UCSD-AML1 (cell line): ENCODE data around the gene JUP.
A peak's percentile ranks its signal among the peaks of the same experiment; 100 is the strongest.
"Not testable (repeated sequence)": the region's sequence is repeated elsewhere in the genome, so short reads cannot be mapped to it uniquely, and the experiment has no call there.

Experiments used
- DNase-seq: peaks from one replicate; lab custom pipeline; 2025; ENCODE audit not compliant: unreplicated experiment; lab: John Stamatoyannopoulos, UW

Gene JUP

DNA sequence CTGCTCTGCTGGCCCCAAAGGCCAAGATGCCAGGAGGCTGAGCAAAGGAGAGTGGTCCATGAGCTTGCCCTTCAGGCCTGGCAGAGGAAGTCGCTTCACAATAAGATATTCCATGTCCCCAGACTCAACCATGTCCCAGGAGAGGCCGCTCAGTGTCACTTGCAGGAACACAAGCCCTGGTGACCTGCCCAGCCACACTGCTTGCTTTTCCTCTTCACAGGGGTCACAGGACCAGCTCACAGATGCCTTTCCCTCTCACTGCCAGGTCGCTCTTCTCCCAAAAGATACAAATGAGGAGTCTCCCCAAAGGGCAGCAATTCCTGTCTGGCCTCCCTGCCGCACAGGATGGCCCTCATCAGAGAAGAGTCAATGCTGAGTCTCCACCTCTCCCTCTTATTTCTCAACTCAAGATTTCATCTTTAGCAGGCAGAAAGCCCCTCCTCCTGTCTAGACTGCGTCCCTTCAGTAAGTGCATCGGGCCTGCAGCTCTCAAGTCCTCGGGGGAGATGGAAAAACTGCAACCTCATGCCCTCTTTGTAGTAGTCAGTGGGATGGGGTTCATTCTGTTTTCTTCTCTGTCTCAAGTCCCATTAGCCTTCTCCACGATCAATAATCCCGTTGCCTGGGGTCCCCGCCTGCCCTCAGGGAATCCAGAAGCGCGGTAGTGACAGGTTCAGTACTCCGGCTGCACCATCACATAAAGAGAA is 5.0 kb downstream of the JUP start:
- no peak for DNase-seq

DNA sequence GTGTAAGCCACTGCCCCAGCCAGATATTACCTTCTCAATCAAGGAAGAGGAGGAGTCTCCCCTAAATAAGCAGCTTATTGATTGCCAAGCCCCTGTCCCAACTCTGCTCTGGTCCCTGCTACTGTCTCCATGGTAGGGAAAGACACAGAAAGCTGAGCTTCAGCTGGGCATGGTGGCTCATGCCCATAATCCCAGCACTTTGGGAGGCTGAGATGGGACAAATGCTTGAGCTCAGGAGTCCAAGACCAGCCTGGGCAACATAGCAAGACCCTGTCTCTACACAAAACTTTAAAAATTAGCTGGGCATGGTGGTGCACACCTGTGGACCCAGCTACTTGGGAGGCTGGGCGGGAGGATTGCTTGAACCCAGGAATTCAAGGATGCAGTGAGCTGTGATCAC is 6.6 kb downstream of the JUP start:
- DNase-seq: no peak

DNA sequence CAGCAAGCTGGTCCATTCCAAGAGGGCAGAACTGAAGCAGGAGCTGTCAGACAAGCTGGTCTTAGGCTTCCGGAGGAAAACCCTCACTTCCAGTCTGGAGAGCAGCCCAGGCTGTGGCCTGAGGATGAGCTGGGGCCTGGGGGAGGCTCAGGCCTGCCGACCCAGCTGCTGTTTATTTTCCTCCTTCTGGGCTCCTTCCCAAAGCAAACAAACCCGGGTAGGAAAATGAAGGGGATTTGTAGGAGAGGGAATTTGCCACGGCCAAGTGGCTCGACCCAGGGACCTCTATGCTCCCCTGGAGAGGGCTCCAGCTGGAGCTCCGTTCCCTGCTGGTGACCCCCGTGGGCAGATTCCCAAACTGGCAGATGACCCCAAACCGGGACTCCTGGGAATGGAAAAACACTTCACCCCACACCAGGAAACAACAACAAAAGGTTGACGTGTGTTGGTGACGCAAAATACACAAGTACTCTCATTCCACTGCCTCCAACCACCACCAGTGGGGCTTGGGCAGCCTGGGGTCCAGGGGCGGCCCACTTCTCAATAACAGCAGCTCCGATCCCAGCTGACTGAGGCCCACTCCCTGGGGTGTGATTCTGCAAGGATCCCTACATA is 8.8 kb downstream of the JUP start:
- peak; percentile 80 for DNase-seq

DNA sequence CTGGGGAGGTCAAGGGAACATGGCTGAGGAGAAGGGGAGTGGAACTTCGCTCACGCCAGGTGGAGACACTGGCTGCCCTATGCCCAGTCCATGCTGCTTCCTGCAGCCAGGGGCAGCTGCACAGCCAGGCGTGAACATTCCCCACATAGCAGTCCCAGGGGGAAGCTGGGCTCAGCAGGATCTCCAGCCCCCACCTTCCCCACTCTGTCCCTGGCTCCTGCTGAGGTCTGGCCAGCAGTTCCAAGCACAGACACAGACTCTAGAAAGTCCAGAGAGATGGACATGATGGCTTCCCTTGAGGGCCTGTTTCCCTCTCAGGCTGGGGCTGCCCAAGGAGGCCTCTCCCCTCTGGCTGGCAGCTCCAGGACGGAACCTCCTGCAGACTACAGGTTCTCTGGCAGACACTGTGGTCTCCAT is 9.3 kb downstream of the JUP start:
- no peak for DNase-seq

DNA sequence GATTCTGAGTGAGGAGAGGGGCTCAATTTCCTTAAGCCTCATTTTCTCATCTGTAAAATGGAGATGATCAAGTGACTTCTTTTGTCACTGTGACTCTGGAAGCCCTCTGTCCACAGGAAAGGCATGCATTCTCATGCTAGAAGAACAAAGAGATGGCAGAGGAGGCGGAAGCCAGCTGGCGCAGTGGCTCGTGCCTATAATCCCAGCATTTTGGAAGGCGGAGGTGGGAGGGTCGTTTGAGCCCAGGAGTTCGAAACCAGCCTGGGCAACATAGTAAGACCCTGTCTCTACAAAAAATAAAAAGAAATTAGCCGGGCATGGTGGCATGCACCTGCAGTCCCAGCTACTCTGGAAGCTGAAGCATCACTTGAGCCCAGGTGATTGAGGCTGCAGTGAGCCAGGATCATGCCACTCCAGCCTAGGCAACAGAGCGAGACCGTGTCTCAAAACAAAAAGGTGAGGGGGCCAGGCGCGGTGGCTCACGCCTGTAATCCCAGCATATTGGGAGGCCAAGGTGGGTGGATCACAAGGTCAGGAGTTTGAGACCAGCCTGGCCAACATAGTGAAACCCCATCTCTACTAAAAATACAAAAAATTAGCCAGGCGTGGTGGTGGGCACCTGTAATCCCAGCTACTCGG is 10.1 kb downstream of the JUP start:
- not testable (repeated sequence) for DNase-seq

DNA sequence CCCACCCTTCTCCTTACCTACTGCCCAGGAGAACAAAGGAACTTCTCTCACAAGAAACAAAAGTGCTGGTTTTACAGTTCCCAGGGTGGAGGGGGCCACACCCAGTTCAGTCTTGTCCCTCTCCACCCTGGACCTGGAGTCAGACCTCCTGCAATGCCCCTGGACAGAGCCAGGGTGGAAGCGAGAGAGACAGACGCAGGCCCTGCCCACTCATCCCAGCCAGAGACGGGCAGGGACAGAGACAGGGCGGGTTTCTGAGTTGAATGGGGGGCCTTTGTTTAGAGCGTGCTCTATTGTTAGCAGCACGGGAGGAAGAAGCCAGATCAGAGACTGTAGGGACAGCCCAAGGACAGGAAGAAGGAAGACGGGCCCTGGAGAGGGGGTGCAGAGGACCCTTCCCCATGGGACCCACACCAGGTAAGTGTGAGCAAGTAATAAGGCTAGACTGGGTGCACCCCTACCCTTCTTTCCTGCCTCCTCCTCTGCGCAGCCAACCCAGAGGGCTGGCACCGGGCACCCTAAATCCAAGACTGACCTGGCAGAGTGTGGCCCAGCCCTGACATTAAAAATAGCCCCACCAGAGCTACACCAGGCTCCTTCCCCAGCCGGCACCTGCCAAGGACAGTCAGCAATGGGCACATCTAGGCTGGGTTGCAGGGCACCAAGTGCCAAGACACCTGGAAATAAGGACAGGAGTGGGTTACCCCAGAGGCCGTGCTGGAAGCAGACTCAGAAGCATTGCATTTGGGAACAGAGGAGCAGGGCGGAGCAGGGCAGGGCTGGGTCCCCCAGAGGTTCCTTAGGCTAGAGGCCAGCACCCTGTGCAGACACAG is 10.9 kb downstream of the JUP start:
- DNase-seq: no peak

DNA sequence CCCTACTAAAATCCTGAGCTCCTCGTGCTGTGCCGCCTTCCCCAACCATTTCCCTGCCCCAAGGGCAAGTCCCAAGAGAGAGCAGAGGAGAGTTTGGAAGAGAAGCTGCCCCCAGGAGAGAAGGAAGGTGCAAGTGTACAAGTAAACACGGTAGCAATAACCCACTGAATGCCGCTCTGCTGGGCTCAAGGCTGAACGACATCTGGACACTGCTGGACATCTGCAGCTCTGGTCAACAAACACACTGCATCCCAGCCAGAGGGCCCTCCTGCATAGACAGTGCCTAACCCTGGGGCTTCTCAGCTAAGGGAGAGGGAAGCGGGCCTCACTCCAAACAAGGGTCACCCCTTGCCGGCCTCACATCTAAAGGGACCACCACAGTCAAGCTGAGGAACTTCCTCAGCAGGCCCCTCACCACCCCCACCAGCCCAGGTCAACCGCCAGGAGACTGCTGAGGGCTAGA is 12.7 kb downstream of the JUP start:
- DNase-seq: no peak

DNA sequence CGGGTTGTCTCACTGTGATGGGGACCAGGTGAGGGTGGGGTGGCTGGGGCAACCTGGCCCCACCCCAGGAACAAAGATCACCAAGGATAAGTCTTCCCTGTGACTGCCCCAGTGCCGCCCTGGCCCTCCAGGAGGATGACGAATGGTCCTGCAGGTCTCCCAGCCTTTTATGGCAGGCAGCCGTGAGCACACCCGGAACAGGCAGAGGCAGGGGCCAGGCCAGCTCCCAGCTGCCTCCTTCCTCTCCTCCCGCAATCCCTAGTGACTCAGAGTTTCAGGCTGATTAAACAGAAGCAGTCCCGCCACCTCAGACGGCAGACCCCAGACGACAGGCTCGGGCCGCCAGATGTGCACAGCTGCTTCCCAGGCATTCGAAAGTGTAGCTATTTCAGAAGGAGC is 13.3 kb downstream of the JUP start:
- no peak for DNase-seq

DNA sequence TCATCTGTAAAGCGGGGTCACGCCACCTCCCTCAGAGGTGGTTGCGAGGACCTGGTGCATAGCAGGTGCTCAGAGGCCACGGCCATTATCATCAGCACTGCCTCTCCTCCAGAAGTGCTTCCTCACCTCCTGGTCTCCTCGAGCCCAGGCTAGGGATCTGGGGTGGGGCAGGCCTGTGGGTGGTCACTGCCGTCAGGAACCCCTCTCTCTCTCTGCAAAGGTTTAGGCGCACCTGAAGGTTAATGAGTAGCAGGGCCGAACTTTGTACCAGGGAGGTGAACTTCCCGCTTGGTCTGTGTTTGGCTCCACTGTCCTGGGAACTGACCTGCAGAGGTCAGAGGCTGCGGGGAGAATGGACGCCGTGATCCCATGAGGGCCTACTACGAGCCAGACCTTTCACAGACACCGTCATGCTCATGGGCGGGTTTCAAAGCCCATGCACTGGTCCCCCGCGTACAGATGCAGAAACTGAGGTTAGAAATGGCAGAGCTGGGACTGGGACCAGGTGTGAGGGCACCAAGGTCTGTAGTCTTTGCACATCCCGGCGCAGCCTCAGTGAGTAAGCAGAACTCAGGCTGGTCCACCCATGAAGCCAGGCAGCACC is 13.8 kb downstream of the JUP start:
- DNase-seq: no peak

DNA sequence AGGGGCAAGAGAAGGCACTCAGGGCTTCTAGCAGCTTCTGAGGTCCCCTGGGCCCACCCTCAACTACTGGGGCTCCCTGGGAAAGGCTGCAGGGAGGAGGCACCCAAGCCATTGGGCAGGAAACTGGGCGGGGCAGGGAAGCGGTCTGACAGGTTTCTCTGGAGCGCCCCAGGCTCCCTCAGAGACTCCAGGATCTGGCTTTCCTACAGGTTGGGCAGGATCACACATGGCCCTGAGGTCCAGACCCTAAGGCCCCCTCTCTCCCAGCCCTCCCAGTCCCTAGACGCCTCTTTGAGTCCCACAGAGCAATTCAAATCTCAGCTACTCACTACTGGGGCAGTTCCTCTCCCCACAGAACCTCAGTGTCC is 14.3 kb downstream of the JUP start:
- DNase-seq: no peak

DNA sequence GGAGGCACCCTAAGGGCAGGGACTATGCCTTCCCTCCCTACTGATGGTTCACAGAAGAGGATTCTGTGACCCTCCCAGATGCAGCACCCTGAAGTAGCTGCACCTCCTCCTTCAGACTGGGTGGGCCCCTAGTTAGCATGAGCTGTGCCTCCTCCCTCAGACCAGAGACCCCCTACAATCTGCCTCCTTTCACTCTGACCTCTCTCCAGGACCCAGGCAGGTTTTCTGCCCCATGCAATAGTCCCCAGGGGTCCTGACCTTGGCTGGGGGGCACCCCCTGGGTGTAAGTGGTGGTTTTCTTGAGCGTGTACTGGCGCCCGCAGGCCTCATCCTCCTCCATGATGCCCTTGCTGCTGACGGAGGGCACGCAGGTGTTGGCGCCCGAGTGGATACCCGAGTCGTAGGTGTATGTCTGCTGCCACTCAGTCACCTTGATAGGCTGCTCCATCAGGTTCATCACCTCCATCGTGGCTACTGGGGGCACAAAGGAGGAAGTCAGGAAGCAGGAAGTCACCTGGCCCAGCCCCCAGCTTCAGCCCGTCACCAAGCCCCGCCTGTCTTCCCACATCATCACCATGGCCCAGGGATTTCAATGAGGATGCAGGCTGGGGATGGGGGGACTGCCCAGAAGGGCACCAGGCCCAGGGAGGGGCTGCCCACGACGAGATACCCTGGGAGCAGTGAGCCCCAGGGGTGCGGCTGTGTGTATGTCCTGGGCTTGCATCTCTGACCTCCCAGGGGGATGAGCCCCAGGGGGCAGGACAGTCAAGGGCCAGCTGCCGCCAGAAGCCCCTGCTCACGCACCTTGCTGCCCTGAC is 14.9 kb downstream of the JUP start:
- DNase-seq: no peak

DNA sequence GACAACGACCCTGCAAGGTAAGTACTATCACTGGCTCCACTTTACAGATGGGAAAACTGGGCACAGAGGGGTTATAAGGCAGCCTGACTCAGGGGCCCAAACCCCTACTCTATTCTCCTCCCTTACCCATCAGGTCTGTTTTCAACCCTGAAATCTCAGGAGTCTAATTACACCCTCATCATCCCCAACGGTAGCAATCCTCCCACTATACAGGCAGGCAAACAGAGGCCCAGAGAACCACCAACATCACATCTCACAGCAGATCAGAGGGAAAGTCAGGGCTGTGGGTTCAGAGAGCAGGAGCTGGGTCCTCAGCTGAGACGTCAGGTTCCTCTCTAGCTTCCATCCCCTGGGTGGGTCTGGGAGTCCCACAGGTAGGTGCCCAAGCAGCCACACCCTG is 16.5 kb downstream of the JUP start:
- DNase-seq: no peak

DNA sequence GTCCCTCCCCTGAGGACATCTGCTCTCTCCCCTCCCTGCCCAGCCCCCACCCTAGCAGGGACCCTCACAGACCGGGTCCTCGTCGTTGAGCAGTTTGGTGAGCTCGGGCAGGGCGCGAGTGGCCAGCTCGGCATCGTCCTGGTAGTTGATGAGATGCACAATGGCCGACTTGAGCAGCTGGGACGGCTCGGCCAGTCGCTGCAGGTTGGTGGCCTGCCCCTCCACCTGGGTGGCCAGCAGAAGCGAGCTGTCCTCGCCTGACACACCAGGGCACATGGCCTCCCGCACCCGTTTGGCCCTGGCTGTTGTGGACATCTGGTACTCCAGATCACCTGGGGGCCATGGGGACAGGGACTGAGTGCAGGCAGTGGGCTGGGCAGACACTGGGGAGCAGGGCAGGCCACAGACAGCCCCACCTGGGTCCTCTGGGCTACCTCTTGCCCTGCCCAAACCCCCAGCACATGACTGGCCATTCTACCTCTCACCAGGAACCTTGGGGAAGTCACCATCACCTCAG is 17.1 kb downstream of the JUP start:
- no peak for DNase-seq

DNA sequence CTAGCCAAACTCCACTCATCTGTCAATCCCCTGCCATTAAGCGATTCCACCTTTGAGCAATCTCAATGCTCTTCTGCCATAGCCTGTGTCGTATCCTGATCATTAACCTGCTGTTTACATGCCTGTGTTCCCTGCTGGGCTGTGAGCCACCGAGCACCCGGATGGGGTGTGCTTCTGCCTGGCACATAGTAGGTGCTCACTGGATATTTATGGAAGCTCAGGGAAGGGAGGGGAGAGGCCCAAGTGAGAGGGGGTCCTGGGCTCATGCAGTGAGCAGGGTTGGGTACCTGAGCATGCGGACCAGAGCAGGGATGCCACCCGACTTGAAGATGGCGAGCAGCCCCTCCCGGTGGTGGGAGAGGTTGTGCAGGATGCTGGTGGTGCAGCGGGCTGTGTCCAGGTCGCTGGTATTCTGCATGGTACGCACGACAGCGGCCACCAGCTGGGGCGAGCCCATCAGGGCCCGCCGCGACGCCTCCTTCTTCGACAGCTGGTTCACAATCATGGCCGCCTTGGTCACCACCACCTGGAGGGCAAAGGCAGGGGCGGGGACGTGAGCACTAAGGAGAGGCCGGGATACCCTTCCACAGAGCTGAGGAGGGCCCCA is 17.7 kb downstream of the JUP start:
- no peak for DNase-seq

DNA sequence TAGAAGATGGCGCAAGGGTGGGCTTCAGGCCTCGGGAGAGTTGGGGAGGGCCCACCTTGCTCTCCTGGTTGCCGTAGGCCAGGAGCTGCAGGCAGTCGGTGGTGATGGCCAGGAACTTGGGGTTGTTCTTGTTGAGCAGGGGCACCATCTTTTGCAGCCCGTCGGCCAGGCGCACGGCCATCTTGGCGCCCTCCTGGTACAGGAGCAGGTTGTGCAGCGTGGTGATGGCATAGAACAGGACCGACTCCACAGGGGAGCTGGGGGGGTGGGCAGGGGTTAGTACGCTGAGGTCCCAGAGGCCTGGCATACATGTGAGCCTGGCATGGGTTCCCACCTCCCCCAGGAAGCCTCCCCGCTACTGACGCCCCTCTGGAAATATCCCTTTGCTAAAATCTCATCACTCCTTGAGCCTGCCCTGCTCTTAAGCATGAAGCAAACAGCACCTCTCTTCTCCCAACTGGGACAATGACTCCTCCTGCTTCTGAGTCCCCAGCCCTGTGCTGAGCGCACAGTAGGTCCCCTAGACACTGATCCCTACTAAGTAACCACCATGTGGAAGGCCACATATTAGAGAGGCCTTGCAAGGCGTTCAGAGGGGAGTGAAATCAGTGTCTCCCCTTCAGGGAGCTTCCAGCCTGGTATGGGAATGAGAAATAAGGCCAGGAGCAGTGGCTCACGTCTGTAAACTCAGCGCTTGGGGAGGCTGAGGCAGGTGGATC is 19.0 kb downstream of the JUP start:
- DNase-seq: no peak

DNA sequence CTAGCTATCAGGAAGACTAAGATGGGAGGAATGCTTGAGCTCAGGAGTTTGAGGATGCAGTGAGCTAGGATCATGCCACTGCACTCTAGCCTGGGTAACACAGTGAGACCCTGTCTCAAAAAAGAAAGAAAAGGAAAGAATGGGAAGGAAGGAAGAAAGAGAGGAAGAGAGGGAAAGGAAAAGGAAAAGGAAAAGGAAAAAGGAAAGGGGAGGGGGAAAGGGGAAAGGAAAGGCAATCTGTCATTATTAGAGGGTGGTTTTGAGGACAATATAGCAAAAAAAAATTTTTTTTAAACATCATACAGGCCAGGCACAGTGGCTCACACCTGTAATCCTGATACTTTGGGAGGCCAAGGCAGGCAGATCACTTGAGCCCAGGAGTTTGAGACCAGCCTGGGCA is 20.4 kb downstream of the JUP start:
- DNase-seq: no peak

DNA sequence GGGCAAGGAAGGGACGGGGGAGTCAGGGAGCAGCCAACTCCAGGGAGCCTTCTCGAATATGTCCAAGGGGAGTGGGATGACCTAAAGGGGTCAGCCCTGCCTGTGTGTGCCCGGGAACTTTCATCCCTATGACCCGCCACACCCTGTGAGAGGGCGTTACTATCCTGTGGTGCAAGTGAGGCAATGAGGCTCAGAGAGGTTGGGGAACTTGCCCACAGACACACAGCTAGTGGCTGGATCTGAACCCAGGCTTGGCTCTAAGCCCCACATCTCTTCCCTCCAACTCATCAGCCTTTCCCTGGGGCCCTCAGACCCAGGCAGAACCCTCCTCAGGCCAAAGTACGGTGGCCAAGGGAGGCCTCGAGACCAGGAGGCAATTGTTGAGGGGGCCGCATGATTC is 23.2 kb downstream of the JUP start:
- no peak for DNase-seq

DNA sequence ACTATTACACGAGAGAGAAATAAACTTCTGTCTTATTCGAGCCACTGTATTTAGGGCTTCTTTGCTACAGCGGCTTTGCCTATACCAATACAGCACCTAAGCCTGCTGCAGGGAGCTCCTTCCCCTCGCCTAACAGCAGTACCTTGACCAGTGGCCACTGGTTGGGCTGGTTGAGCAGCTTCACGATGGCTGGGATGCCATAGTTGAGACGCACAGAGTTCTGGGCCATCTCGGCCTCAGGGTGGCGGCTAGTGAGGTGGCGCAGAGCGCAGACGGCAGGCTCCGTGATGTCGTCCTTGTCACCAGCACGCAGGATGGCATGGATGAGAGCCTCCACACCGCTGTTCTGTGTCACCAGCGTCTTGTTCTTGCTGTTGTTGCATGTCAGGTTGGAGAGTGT is 23.7 kb downstream of the JUP start:
- no peak for DNase-seq

DNA sequence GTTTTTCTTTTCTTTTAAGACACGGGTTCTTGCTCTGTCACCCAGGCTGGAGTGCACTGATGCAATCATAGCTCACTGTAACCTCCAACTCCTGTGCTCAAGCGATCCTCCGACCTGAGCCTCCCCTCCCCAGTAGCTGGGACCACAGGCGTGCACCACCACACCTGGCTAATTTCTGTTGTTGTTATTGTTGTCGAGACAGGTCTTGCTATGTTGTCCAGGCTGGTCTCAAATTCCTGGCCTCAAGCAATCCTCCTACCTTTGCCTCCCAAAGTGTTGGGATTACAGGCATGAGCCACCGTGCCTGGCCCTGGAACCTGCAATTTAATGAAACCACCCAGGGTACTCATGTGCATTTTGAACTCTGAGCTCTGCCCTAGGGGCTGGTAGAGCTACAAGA is 24.1 kb downstream of the JUP start:
- no peak for DNase-seq
